ENCODE measurements around the gene RAB11FIP3. TPM values are rescaled to one million over a fixed set of nuclear protein-coding genes. Genes with fewer than 3 reads are reported as not detected.
A peak's percentile ranks its signal among the peaks of the same experiment; 100 is the strongest.

The RAB11FIP3 gene, protein sequence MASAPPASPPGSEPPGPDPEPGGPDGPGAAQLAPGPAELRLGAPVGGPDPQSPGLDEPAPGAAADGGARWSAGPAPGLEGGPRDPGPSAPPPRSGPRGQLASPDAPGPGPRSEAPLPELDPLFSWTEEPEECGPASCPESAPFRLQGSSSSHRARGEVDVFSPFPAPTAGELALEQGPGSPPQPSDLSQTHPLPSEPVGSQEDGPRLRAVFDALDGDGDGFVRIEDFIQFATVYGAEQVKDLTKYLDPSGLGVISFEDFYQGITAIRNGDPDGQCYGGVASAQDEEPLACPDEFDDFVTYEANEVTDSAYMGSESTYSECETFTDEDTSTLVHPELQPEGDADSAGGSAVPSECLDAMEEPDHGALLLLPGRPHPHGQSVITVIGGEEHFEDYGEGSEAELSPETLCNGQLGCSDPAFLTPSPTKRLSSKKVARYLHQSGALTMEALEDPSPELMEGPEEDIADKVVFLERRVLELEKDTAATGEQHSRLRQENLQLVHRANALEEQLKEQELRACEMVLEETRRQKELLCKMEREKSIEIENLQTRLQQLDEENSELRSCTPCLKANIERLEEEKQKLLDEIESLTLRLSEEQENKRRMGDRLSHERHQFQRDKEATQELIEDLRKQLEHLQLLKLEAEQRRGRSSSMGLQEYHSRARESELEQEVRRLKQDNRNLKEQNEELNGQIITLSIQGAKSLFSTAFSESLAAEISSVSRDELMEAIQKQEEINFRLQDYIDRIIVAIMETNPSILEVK
- 10 to 100 TPM; 35.9 to 58.1 (median 38.1) TPM for total RNA-seq
- 10 to 100 TPM; 18.0 to 40.1 TPM for polyA plus RNA-seq
- long read RNA-seq, donor 1, full-length matches to known transcripts: 2 of 20 reads
- long read RNA-seq, donor 1, partial matches to known transcripts: 1 of 20 reads
- long read RNA-seq, donor 1, other reads (novel, unspliced or antisense): 17 of 20 reads
- long read RNA-seq, donor 2, full-length matches to known transcripts: 5 of 5 reads
- long read RNA-seq, donor 2, partial matches to known transcripts: 0 of 5 reads
- long read RNA-seq, donor 2, other reads (novel, unspliced or antisense): 0 of 5 reads
- long read RNA-seq, donor 3, full-length matches to known transcripts: 114 of 215 reads
- long read RNA-seq, donor 3, partial matches to known transcripts: 62 of 215 reads
- long read RNA-seq, donor 3, other reads (novel, unspliced or antisense): 39 of 215 reads

- WGBS, 3 donors: 0 to 1% (median 0%) methylated on average over 47 to 77 of the region's 77 CpGs
Measured at GRCh38 chr16:425082-425718, at the start of gene RAB11FIP3. TSS of gene RAB11FIP3 (plus strand) at chr16:425649. CDS start at chr16:426007, 358 bp downstream.

GRCh38 chr16:375927-376816 lies 49.3 kb upstream of the RAB11FIP3 start:
- intact Hi-C loops (cut with DNase I): no loop called here
- DNase-seq: peak in 1 of 5 donors; percentile 37
- no peak for TF ChIP-seq CTCF (IDR thresholded peaks at IDR 0.05)
- no peak for TF ChIP-seq EP300 (IDR thresholded peaks at IDR 0.05)
- TF ChIP-seq POLR2A (IDR thresholded peaks at IDR 0.05): no peak
- 92 to 93% (median 93%) methylated on average over 40 to 44 of the region's 44 CpGs for WGBS, 3 donors
- Histone ChIP-seq H3K27me3 (no peaks in the 10 kb centered on the region), H3K36me3 (no peaks in the 10 kb centered on the region), H3K9me3 (no peaks in the 10 kb centered on the region), H3K4me3 (no peak overlapping the region), H3K4me1 (ENCODE audit: insufficient read depth) (peaks cover 4% of the 10 kb centered on the region), H3K27ac (no peak overlapping the region)

More at GRCh38 chr16:425082-425718, at the start of gene RAB11FIP3:
- intact Hi-C loops (cut with DNase I): no loop called here
- no peaks in the 10 kb centered on the region for H3K27me3 ChIP-seq
- no peaks in the 10 kb centered on the region for H3K36me3 ChIP-seq
- no peaks in the 10 kb centered on the region for H3K9me3 ChIP-seq
- TF ChIP-seq EP300 (IDR thresholded peaks at IDR 0.05) (no peak), CTCF (IDR thresholded peaks at IDR 0.05) (peak in 2 of 3 donors; percentile 23 to 52), POLR2A (IDR thresholded peaks at IDR 0.05) (peak; percentile 84)
- peak within 1 kb of the TSS; percentile 65 to 88 for H3K27ac ChIP-seq
- peaks cover 9% of the 10 kb centered on the region for H3K4me1 ChIP-seq (ENCODE audit: insufficient read depth)
- H3K4me3 ChIP-seq: peak within 1 kb of the TSS; percentile 58
- peak; percentile 79 to 88 (median 84) for DNase-seq

DNA sequence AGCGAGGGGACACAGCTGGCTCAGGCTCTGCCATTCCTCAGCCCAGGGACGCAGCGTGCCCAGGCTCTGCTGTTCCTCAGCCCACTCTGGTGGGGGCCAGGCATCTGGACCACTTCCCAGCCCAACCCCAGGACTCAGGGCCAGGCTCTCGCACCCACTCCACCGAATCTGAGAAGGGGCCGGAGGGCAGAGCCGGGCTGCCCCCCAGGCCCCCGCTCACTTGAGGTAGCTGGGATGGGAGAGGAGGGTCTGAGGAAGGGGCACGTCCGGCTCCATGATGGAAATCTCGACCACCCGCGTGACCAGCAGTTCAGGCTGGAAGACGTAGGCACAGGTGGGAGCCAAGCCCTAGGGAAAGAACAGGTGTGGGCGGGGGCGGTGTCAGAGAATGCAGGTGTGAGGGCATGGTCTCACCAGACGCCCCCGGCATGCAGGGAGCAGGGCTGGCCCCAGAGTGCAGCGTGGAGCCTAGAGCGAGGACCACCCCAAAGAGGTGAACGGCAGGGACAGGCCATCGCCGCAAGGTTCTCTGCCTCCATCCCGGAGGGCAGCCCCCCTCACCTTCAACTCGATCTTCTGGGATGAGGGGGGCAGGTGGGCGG lies 48.5 kb upstream of the RAB11FIP3 start:
- WGBS, 3 donors: 90 to 92% (median 91%) methylated on average over 25 to 26 of the region's 26 CpGs
- DNase-seq: peak in 1 of 5 donors; percentile 25
- no peaks in the 10 kb centered on the region for H3K36me3 ChIP-seq
- no peaks in the 10 kb centered on the region for H3K27me3 ChIP-seq
- TF ChIP-seq EP300 (IDR thresholded peaks at IDR 0.05): no peak
- TF ChIP-seq POLR2A (IDR thresholded peaks at IDR 0.05): no peak
- no peak for TF ChIP-seq CTCF (IDR thresholded peaks at IDR 0.05)
- H3K9me3 ChIP-seq: no peaks in the 10 kb centered on the region
- intact Hi-C loops (cut with DNase I): no loop called here
- H3K4me3 ChIP-seq: no peak overlapping the region
- H3K4me1 ChIP-seq (ENCODE audit: insufficient read depth): peaks cover 4% of the 10 kb centered on the region
- no peak overlapping the region for H3K27ac ChIP-seq

Data from ovary (tissue), 10 donors.